Embryonic facial prominence (tissue), 1 donor: ENCODE measurements around the gene ZFP57.

Source experiments
- DNase-seq: peaks from one replicate; pipeline ENCODE4 v3.0.0-alpha.2; 2016; ENCODE audit errors: extremely low spot score

The ZFP57 gene

DNA sequence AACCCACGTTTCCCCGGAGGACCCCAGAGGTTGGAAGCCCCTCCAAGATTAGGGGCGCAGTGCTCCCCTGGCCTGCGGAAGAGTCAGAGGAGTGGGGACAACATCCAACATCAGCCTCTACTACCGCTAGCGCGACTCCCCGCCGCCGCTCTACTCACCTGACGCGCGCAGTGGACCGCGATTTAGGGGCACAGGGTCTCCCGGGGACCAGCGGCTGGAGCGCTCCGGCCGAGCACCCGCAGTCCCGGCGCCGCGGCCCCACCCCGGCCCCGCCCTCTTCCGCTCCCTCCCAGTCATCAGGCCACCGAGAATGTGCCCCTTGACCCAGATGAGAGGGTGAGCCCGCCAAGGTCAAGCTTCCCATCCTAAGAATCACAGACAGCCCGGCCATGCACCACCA, at the start of gene ZFP57:
ZFP57 (minus strand) TSS at position 249 of the 400 bp plus-strand sequence. CDS start 4,149 bp downstream, outside the sequence.
- no peak for DNase-seq

DNA sequence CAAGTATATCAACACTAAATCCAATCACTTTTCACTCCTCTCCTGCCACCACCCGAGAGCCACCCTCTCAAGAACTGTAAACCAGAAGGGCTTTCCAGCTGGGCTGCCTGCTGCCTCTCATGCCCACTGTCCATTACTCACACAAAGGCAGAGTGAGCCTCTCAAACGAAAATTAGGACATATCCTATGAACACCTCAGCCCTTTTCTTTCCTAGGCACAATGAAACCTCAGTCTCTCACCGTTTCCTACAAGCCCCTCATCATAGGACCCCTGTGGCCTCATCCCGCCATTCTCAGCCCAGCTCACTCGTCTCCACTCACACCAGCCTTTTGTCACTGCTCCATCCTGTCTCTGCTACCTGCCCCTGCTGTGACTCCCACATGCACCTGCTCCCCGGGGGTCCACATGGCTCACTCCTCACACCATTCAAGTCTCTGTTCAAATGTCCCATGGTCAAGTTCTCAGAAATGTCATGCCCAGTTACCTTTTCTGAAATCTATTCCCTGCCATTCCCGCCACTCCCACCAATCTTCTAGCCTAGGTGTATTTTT, 49.7 kb upstream of the ZFP57 start:
- DNase-seq, result no peak

DNA sequence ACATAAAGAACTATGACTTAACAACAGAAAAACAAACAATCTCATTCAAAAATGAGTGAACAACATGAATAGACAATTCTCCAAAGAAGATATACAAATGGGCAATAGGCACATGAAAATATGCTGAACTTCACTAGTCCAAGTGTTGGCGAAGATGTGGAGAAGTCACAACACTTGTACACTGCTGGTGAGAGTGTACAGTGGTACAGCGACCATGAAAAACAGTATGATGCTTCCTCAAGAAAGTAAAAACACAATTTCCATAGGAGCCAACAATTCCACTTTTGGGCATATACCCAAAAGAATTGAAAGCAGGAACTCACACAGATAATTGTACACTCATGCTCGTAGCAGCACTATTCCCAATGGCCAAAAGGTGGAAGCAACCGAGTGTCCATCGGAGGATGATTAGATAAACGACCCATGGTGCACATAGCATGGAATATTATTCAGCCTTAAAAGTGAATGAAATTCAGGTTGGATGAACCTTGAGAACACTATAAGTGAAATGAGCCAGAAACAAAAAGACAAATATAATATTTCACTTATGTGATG, 48.9 kb upstream of the ZFP57 start:
- no peak for DNase-seq

GRCh38 chr6:29728875-29729270, 47.9 kb upstream of the ZFP57 start:
- no peak for DNase-seq

GRCh38 chr6:29728173-29728874, 47.4 kb upstream of the ZFP57 start:
- no peak for DNase-seq

- DNase-seq, result no peak
Observed at GRCh38 chr6:29727637-29728036, 46.7 kb upstream of the ZFP57 start.

DNA sequence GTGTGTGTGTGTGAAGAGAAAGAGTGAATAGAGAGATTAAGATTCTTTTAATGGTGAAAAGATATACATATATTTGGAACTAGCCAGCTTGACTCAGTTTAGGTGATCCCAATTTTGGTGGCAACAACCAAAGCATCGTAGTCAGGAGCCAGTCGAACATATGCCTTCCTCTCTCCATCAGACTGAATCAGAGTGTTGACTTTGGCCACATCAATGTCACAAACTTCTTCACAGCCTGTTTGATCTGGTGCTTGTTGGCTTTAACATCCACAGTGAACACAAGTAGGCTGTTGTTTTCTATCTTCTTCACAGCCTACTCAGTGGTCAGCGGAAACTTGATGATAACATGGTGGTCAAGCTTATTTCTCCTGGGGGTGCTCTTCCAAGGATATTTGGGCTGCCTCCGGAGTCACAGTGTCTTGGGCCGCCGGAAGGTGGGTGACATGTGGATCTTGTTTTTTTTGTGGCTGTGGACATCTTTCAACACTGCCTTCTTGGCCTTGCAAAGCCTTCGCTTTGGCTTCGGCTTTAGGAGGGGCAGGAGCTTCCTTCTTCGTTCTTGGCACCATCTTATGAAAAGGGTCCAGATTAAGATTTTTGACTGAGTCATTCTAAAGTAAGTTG, 45.7 kb upstream of the ZFP57 start:
- DNase-seq, result no peak

DNA sequence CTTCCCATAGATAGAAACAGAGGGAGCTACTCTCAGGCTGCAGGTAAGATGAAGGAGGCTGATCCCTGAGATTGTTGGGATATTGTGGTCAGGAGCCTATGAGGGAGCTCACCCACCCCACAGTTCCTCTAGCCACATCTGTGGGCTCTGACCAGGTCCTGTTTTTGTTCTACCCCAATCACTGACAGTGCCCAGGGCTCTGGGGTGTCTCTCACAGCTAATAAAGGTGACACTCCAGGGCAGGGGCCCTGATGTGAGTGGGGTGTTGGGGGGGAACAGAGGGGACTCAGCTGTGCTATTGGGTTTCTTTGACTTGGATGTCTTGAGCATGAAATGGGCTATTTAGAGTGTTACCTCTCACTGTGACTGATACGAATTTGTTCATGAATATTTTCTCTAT, 45.0 kb upstream of the ZFP57 start:
- no peak for DNase-seq

DNA sequence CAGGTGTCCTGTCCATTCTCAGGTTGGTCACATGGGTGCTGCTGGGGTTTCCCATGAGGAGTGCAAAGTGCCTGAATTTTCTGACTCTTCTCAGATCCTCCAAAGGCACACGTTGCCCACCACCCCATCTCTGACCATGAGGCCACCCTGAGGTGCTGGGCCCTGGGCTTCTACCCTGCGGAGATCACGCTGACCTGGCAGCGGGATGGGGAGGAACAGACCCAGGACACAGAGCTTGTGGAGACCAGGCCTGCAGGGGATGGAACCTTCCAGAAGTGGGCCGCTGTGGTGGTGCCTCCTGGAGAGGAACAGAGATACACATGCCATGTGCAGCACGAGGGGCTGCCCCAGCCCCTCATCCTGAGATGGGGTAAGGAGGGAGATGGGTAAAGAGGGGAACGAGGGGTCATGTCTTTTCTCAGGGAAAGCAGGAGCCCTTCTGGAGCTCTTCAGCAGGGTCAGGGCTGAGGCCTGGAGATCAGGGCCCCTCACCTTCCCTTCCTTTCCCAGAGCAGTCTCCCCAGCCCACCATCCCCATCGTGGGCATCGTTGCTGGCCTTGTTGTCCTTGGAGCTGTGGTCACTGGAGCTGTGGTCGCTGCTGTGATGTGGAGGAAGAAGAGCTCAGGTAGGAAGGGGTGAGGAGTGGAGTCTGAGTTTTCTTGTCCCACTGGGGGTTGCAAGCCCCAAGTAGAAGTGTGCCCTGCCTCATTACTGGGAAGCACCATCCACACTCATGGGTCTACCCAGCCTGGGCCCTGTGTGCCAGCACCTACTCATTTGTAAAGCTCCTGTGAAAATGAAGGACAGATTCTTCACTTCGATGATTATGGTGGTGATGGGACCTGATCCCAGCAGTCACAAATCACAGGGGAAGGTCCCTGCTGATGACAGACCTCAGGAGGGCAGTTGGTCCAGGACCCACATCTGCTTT, 44.3 kb upstream of the ZFP57 start:
- DNase-seq, result no peak

DNA sequence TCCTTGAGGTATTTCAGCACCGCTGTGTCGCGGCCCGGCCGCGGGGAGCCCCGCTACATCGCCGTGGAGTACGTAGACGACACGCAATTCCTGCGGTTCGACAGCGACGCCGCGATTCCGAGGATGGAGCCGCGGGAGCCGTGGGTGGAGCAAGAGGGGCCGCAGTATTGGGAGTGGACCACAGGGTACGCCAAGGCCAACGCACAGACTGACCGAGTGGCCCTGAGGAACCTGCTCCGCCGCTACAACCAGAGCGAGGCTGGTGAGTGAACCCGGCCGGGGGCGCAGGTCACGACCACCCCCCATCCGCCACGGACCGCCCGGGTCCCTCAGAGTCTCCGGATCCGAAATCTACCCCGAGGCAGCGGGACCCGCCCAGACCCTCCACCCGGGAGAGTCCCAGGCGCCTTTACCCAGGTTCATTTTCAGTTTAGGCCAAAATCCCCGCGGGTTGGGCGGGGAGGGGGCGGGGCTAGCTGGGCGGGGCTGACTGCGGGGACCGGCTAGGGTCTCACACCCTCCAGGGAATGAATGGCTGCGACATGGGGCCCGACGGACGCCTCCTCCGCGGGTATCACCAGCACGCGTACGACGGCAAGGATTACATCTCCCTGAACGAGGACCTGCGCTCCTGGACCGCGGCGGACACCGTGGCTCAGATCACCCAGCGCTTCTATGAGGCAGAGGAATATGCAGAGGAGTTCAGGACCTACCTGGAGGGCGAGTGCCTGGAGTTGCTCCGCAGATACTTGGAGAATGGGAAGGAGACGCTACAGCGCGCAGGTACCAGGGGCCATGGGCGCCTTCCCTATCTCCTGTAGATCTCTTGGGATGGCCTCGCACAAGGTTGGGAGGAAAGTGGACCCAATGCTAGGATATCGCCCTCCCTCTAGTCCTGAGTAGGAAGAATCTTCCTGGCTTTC, 43.0 kb upstream of the ZFP57 start:
- no peak for DNase-seq

- DNase-seq, result no peak
Observed at GRCh38 chr6:29723262-29723665, 42.3 kb upstream of the ZFP57 start, which contains the start of gene HLA-F. Gene HLA-F, plus strand, starts transcription at chr6:29723434. Its CDS starts 30 bp downstream, at chr6:29723464.

DNA sequence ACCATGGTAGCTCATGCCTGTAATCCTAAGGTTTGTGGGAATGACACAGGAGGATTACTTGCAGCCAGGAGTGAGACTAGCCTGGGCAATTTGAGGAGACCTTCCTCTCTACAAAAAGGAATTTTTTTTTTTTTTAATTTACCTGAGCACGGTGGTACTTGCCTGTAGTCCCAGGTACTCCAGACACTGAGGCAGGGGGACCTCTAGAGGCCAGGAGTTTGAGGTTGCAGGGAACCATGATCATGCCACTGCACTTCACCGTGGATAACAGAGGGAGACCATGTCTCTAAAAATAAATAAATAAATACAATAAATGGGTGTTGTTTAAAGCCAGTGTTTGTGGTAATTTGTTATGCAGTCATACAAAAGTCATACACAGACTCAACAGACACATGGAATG, 39.9 kb upstream of the ZFP57 start:
- DNase-seq, result no peak

GRCh38 chr6:29710281-29710941, 29.5 kb upstream of the ZFP57 start:
- no peak for DNase-seq

GRCh38 chr6:29709188-29709587, 28.2 kb upstream of the ZFP57 start:
- no peak for DNase-seq

GRCh38 chr6:29708432-29709179, 27.7 kb upstream of the ZFP57 start:
- DNase-seq, result no peak

DNA sequence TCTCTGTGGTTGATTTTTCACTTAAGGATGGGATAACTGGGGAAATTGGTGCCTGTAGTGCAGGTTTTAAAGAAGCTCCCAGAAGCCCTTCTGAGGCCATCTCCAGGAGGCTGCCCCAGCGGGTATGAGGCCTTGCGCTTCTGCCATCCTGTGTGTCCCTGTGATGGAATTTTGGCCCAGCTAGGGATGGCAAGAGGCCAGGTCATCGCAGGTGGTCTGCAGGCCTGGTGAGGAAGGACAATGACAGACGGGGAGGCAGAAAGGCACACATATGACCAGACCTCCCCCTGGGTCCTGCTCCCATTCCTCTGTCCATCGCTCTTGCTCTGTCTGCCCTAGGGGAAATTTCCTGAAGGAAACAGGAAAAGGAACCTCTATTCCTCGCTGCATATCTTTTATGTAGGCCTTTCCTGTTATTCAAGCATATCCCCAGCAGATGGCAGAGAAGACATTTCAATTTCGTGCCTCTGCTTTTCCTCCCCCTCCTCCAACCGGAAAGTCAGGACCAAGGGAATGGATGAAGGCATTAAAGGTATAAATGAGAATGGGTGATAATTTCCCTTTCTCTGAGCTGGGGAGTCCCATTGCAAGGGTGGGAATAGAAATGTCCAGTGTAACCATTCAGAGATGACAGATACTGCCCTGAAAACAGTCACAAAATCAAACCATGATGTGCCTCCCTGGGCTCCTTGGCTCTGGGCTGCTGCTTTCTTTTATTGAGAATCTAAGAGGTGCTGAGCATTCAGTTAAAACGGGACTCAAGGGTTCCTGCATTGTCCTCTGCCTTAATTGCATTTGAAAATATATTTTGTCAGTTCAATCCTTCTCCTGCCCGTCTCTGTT, 24.7 kb upstream of the ZFP57 start:
- DNase-seq, result no peak

DNA sequence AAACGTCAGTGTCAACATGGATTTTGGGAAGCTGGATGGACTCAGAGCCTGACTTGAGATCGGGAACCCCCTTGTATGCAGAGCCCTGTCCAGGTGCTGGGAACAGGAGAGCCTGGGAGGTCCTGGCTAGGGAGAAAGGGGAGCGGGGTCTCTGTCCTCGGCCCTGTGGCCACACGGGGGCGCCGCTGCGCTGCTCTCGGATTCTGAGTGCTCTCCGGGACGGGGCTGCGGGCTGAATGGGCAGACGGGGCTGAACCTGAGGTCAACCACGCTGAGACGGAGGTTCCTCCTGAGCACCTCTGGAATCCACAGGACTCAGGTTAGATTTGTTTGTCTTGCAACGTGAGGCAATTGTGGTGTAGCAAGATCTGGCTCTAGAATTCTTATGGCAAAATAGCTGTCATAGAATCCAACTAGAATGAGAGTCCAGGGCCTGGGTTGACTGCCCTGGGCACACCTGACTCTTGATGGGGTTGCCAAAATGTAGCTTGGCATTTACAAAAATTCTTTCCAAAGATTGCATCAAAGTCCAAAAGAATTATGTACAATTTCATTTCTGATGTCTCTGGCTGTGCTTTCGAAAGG, 21.7 kb upstream of the ZFP57 start:
- no peak for DNase-seq
